ENCODE results near the gene PRSS50.

DNA sequence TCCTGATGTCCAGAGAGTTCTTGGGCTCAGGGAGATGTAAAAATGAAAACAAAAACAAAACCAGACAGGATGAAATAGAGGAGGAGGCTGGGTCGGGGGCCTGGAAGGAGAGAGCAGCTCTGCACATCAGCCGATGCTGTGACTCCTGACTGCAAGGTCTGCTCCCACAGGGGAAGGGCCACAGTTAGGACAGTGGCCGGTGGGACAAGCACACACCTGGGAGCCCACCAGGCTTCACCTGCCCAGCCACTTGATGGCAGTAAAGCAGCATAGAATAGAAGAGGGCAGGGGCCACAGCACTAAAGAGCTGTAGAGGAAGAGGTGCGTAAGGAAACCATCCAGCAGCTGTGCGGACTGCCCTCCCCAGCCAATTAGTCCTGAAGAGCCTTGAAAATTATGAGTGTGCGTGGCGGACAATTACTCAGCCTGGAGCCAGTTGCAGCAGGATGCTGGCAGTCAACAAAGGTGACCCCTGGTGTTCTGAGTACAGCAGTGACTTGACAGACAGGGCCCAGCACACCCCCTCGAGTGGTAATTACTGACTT, 54.0 kb downstream of the PRSS50 start:
- TF ChIP-seq SP1 (IDR thresholded peaks at IDR 0.05) (no peak), GABPA (IDR thresholded peaks at IDR 0.05 in 1 of 2, conservative IDR thresholded peaks at IDR 0.05 in 1 of 2) (no peak), RAD21 (IDR thresholded peaks at IDR 0.05) (peak; percentile 48 to 54), RXRA (IDR thresholded peaks at IDR 0.05) (no peak), YY1 (IDR thresholded peaks at IDR 0.05) (no peak), HNF4A (conservative IDR thresholded peaks at IDR 0.05) (no peak), JUND (IDR thresholded peaks at IDR 0.05) (no peak), FOXA1 (IDR thresholded peaks at IDR 0.05) (no peak)
- TF ChIP-seq, protein P1, sequence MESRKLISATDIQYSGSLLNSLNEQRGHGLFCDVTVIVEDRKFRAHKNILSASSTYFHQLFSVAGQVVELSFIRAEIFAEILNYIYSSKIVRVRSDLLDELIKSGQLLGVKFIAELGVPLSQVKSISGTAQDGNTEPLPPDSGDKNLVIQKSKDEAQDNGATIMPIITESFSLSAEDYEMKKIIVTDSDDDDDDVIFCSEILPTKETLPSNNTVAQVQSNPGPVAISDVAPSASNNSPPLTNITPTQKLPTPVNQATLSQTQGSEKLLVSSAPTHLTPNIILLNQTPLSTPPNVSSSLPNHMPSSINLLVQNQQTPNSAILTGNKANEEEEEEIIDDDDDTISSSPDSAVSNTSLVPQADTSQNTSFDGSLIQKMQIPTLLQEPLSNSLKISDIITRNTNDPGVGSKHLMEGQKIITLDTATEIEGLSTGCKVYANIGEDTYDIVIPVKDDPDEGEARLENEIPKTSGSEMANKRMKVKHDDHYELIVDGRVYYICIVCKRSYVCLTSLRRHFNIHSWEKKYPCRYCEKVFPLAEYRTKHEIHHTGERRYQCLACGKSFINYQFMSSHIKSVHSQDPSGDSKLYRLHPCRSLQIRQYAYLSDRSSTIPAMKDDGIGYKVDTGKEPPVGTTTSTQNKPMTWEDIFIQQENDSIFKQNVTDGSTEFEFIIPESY (IDR thresholded peaks at IDR 0.05), result no peak
- TF ChIP-seq, protein P2, sequence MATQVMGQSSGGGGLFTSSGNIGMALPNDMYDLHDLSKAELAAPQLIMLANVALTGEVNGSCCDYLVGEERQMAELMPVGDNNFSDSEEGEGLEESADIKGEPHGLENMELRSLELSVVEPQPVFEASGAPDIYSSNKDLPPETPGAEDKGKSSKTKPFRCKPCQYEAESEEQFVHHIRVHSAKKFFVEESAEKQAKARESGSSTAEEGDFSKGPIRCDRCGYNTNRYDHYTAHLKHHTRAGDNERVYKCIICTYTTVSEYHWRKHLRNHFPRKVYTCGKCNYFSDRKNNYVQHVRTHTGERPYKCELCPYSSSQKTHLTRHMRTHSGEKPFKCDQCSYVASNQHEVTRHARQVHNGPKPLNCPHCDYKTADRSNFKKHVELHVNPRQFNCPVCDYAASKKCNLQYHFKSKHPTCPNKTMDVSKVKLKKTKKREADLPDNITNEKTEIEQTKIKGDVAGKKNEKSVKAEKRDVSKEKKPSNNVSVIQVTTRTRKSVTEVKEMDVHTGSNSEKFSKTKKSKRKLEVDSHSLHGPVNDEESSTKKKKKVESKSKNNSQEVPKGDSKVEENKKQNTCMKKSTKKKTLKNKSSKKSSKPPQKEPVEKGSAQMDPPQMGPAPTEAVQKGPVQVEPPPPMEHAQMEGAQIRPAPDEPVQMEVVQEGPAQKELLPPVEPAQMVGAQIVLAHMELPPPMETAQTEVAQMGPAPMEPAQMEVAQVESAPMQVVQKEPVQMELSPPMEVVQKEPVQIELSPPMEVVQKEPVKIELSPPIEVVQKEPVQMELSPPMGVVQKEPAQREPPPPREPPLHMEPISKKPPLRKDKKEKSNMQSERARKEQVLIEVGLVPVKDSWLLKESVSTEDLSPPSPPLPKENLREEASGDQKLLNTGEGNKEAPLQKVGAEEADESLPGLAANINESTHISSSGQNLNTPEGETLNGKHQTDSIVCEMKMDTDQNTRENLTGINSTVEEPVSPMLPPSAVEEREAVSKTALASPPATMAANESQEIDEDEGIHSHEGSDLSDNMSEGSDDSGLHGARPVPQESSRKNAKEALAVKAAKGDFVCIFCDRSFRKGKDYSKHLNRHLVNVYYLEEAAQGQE (IDR thresholded peaks at IDR 0.05), result no peak
- TF ChIP-seq, protein P3, sequence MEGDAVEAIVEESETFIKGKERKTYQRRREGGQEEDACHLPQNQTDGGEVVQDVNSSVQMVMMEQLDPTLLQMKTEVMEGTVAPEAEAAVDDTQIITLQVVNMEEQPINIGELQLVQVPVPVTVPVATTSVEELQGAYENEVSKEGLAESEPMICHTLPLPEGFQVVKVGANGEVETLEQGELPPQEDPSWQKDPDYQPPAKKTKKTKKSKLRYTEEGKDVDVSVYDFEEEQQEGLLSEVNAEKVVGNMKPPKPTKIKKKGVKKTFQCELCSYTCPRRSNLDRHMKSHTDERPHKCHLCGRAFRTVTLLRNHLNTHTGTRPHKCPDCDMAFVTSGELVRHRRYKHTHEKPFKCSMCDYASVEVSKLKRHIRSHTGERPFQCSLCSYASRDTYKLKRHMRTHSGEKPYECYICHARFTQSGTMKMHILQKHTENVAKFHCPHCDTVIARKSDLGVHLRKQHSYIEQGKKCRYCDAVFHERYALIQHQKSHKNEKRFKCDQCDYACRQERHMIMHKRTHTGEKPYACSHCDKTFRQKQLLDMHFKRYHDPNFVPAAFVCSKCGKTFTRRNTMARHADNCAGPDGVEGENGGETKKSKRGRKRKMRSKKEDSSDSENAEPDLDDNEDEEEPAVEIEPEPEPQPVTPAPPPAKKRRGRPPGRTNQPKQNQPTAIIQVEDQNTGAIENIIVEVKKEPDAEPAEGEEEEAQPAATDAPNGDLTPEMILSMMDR (IDR thresholded peaks at IDR 0.05; ENCODE audit: low read depth, low read length, missing input control), result peak; percentile 14
- TF ChIP-seq, protein P4, sequence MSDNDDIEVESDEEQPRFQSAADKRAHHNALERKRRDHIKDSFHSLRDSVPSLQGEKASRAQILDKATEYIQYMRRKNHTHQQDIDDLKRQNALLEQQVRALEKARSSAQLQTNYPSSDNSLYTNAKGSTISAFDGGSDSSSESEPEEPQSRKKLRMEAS (IDR thresholded peaks at IDR 0.05), result no peak
- TF ChIP-seq, protein P5, sequence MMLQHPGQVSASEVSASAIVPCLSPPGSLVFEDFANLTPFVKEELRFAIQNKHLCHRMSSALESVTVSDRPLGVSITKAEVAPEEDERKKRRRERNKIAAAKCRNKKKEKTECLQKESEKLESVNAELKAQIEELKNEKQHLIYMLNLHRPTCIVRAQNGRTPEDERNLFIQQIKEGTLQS (IDR thresholded peaks at IDR 0.05), result no peak

Measured in liver (tissue), 3 donors.